Mucosa of stomach (tissue), 1 donor: ENCODE data around the gene E2F8.

Experiments
- H3K27me3 ChIP-seq: one replicate; pipeline ENCODE4 v1.7.0; 2013; ENCODE audit warnings: mild to moderate bottlenecking, low read length; ENCODE audit not compliant: control insufficient read depth, insufficient read depth
- H3K36me3 ChIP-seq: one replicate; pipeline ENCODE4 v1.7.0; 2013; ENCODE audit warnings: low read length; ENCODE audit not compliant: control insufficient read depth, insufficient read depth
- H3K4me1 ChIP-seq: one replicate; pipeline ENCODE4 v1.7.0; 2013; ENCODE audit warnings: mild to moderate bottlenecking, low read length; ENCODE audit not compliant: control insufficient read depth, insufficient read depth
- H3K4me3 ChIP-seq: one replicate; pipeline ENCODE4 v1.7.0; 2013; ENCODE audit warnings: low read length
- H3K9ac ChIP-seq: one replicate; pipeline ENCODE4 v1.7.0; 2013; ENCODE audit warnings: mild to moderate bottlenecking, low read length, moderate library complexity
- H3K9me3 ChIP-seq: one replicate; pipeline ENCODE4 v1.7.0; 2013; ENCODE audit warnings: mild to moderate bottlenecking, low read length, moderate library complexity; ENCODE audit not compliant: control insufficient read depth
- donor health status: Pancreatic carcinoma.

E2F8 gene

DNA sequence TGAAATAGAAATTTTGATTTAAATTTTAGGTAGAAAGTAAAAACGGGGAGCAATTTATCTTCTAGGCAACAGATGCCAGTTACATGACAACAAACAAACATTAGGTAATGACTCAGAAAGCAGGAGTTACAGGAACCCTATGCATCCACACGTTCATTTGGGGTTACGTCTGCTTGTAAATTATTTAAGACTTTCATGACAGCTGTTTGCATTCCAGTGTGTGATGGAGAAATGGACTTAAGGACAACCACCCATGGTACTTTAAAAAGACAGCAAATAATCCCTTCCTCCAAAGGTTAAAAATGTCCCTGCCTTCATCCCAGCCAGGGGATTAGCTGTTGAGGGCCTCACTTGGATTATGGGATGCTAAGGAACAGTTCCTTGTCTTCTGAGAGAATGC is 11.8 kb downstream of the E2F8 start:
- H3K36me3 ChIP-seq, result no peaks in the 10 kb centered on the region
- H3K9me3 ChIP-seq, result no peaks in the 10 kb centered on the region
- H3K4me3 ChIP-seq, result no peak overlapping the region

DNA sequence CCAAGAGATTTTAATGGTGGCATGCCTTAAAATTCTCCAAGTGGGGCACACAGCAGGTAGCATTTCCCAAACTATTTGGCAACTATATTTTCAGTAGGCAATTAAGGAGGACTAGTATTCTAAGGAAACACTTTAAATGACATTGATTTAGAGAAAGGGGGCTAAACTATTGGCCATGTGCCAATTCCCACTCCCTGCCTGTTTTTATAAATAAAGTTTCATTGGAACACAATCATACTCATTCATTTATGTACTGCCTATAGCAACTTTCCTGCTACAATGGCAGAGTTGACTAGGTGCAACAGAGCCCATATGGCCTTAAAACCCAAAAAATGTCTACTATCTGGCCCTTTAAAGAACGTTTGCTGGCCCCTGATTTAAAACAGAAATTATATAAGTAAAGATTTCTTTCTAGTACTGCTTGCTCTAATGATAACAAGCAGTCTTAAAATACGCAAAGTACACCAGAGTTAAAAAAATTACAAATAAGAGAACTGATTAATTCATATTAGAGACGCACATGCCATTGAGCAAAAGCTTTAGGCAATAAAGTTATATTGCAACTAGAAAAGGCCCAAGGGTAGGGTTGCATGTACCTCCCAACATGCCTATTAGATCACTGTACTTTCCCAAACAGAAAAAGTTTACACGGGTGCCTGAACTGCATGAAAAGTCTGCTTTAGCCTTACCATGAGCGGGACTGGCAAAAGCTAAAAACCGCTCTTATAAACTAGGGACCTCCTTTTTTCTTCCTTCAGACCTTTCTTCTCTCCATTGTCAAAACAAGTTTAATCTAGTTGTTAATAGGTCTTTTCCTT is 14.2 kb downstream of the E2F8 start:
- Histone ChIP-seq H3K9me3 (no peaks in the 10 kb centered on the region), H3K4me1 (peaks cover 10% of the 10 kb centered on the region), H3K4me3 (no peak overlapping the region), H3K27me3 (no peaks in the 10 kb centered on the region), H3K9ac (no peak overlapping the region), H3K36me3 (no peaks in the 10 kb centered on the region)

More for the DNA sequence above, 11.8 kb downstream of the E2F8 start:
- H3K27me3 ChIP-seq, result no peaks in the 10 kb centered on the region
- no peak overlapping the region for H3K9ac ChIP-seq
- H3K4me1 ChIP-seq, result no peaks in the 10 kb centered on the region

DNA sequence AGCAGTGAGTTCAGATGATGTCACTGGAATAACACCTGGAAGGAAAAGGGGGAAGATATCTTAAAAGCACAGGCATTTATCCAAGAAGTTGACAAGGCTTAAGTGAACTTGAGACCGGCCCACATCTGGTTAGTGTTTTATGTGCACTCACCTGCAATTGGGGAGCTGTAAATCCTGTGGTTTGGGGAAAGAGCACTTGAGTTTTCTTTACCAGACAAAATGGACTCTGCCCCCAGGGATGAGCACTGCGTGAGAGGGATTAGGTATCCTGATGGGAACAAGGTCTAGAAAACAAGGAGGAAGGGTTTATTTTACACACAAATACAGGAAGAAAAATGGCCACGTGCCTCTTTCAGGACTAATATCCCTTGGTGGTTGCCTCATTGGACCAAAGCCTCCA is 15.2 kb downstream of the E2F8 start:
- Histone ChIP-seq H3K36me3 (no peaks in the 10 kb centered on the region), H3K4me3 (no peak overlapping the region), H3K9ac (no peak overlapping the region), H3K4me1 (peaks cover 13% of the 10 kb centered on the region), H3K27me3 (no peaks in the 10 kb centered on the region), H3K9me3 (no peaks in the 10 kb centered on the region)

DNA sequence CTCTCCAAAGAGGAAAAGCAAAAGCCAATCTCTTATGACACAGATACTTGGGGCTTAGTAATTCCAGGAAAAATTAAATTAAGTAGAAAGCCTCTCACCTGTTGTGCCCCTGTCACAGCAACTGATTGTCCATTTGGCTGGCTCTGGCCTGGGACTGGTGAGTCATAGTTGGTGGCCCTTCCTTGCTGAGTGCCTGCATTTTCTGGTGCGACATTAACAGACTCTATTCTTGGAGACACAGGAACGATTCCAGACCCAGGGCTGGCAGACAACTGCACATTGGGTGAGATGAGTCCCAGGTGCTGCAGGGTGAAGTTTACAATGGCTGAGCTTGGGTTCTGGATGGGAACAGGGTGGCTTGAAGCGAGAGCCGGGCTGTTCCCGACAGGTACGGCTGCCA is 15.6 kb downstream of the E2F8 start:
- H3K9me3 ChIP-seq, result no peaks in the 10 kb centered on the region
- H3K9ac ChIP-seq, result no peak overlapping the region
- H3K36me3 ChIP-seq, result no peaks in the 10 kb centered on the region
- peaks cover 13% of the 10 kb centered on the region for H3K4me1 ChIP-seq
- no peak overlapping the region for H3K4me3 ChIP-seq
- no peaks in the 10 kb centered on the region for H3K27me3 ChIP-seq

DNA sequence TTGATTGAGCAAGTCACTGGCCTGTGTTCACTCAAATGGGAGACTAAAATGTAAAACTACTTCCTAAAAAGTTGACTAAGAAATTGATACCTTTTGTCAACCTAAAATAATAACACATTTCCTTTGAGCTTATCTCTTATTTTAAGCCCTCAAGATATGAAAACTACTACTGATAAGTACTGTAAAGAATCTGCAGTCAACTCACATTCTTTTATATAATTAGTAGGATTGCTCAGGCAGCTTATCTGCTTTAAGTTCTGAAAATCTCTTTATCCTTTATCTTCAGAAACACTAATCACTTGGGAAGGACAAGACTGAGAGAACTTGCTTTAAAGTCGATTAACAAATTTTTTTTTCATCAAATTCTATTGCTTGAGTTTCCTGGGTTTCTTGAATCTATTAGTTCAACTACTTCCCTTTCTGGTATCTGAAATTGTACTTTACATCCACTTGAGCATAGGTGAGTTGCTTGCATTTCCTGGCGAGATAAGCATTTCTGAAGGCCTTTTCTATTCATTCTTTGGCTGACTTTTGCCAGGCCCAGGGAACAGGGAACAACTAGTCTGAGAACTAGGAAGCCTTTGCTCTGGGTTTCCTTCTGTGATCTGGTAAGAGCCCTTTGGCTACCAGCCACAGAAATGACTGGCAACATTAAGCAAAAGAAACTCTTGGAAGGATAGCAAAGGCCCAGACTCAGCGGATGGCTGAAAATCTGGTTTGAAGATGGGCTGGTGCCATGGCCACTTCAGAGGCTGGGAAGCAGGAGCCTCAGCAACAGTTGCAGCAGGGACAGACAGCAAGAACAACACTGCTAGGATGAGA is 19.6 kb downstream of the E2F8 start:
- H3K9ac ChIP-seq, result no peak overlapping the region
- H3K4me3 ChIP-seq, result no peak overlapping the region
- no peaks in the 10 kb centered on the region for H3K36me3 ChIP-seq
- H3K9me3 ChIP-seq, result no peaks in the 10 kb centered on the region
- H3K4me1 ChIP-seq, result peaks cover 17% of the 10 kb centered on the region
- H3K27me3 ChIP-seq, result peaks cover 7% of the 10 kb centered on the region

DNA sequence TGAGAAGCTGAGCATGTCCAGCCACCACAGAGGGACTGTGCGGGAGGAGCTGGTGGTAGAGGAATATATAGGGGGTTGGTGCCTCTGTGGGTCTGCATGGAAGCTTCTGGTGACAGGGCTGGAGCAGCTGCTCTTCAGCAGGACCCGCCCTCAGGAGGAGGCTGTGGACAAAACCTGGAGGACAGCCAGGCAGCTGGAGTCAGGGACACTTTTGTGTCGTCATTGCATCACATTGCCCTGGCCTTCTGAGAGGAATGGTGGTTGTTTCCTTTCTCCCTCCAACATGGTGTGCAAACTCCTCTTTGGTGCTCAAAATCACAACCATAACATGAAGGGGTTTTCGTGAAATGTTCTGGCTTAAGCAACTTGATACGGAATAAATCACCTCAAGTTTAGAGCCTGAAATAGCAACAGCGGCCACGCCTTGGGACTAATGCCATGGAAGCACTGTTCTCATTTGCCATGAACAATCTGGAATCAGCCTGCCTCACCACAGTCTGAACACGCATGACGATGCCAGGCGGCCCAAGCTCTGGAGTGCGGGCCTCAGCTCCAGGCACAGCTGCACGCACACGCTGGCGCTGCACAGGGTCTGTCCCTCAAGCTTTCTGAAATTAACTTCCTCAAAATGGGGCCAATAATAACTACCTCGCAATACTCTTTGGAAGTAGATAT is 21.8 kb downstream of the E2F8 start:
- Histone ChIP-seq H3K27me3 (peaks cover 7% of the 10 kb centered on the region), H3K4me1 (peaks cover 17% of the 10 kb centered on the region), H3K9me3 (no peaks in the 10 kb centered on the region), H3K36me3 (no peaks in the 10 kb centered on the region), H3K4me3 (no peak overlapping the region), H3K9ac (no peak overlapping the region)

DNA sequence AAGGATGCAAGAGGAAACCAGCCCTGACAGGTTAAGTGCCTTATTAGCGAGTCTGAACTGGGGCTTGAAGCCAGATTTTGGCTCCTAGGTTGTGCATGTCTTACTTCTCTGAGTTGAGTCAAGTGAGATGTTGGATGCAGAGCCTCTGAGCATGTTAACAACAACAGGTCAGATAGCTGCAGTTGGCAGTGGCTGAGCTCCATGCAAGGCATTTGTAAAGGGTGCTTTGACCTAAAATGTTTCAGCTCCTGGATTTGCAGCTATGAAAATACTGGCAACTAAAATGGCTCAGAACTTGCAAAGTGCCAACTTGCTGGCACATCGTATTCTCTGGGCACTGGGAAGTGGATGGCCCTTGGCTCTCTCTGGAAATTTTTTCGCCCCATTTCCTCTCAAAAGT is 22.5 kb downstream of the E2F8 start:
- Histone ChIP-seq H3K9ac (no peak overlapping the region), H3K4me1 (peaks cover 17% of the 10 kb centered on the region), H3K36me3 (no peaks in the 10 kb centered on the region), H3K27me3 (peaks cover 7% of the 10 kb centered on the region), H3K4me3 (no peak overlapping the region), H3K9me3 (no peaks in the 10 kb centered on the region)

DNA sequence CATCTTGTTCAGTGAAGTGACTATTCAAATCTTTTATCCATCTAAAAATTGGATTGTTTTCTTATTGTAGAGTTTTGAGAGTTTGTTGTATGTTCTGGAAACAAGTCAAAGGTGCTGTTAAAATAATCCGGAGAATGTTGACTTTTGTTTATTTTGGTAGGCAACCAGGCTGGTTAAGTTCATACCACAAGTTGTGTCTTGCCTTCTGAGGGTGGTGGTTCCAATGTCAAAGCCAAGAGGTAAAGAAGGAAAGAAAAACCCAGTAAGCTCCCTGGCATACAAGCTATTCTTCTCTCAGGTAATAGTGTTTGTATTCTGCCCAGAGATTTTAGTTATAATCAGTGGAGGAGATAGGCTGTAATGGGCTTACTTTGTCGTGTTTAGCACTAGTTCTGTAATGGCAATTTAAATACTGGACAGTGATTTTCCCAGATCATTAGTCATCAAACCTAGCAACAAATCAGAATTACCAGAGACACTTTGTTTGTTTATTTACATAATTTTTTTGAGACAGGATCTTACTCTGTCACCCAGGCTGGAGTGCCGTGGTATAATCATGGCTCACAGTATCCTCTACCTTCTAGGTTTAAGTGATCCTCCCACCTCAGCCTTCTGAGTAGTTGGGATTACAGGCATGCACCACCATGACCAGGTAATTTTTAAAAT is 23.9 kb downstream of the E2F8 start:
- Histone ChIP-seq H3K4me3 (no peak overlapping the region), H3K27me3 (peaks cover 7% of the 10 kb centered on the region), H3K9ac (no peak overlapping the region), H3K4me1 (peaks cover 10% of the 10 kb centered on the region), H3K9me3 (no peaks in the 10 kb centered on the region), H3K36me3 (no peaks in the 10 kb centered on the region)

DNA sequence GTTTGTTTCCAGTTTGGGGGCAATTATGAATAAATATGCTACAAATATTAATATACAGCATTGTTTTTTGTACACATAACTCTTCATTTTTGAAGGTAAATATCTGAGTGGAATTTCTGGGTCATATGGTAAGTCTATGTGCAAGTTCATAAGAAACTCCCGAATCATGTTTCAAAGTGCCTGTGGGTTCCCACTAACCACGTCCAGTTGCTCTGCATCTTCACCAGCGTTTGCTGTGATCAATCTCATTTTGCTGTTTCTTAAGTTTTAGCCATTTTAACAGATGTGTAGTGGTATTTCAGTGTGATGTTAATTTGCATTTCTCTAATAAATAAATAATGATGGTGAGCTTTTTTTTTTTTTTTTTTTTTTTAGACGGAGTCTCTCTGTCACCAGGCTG is 24.7 kb downstream of the E2F8 start:
- peaks cover 4% of the 10 kb centered on the region for H3K4me1 ChIP-seq
- H3K9me3 ChIP-seq, result no peaks in the 10 kb centered on the region
- no peak overlapping the region for H3K4me3 ChIP-seq
- no peaks in the 10 kb centered on the region for H3K36me3 ChIP-seq
- H3K9ac ChIP-seq, result no peak overlapping the region
- H3K27me3 ChIP-seq, result peaks cover 7% of the 10 kb centered on the region

DNA sequence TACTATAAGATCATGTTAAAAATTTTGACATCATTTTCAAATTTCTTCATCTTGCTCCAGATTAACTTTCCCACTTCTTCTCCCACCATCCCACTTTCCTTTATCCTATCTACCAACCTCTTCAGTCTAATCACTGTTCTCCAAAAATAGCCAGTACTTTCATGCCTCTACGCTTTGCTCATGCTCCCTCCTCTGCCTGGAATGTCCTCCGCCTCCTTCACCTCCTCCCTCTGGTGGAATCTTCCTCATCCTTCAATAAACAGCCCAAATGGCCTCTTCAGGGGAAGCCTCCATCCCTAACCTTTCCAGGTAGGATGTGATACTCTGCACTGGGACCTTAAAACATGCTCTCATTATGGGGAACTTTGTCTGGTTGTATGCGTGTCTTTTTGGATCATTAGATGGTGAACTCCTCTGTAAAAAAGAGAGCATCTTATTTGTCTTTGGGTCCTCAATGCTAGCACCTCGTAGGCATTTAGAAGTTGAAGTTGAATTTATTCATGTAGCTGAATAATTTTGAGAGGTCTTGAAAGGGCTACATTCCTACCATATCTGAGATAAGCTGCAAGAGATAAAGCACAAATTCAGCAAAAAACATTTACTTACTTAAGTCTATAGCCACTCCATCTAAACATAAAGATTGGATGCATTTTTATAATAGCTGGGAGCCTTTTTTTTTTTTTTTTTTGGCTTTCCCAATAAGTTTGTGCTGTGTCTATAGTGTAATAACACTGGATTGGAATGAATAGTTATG is 31.0 kb downstream of the E2F8 start:
- H3K9me3 ChIP-seq, result no peaks in the 10 kb centered on the region
- H3K4me3 ChIP-seq, result no peak overlapping the region
- no peaks in the 10 kb centered on the region for H3K4me1 ChIP-seq
- H3K36me3 ChIP-seq, result no peaks in the 10 kb centered on the region
- H3K9ac ChIP-seq, result no peak overlapping the region
- no peaks in the 10 kb centered on the region for H3K27me3 ChIP-seq

DNA sequence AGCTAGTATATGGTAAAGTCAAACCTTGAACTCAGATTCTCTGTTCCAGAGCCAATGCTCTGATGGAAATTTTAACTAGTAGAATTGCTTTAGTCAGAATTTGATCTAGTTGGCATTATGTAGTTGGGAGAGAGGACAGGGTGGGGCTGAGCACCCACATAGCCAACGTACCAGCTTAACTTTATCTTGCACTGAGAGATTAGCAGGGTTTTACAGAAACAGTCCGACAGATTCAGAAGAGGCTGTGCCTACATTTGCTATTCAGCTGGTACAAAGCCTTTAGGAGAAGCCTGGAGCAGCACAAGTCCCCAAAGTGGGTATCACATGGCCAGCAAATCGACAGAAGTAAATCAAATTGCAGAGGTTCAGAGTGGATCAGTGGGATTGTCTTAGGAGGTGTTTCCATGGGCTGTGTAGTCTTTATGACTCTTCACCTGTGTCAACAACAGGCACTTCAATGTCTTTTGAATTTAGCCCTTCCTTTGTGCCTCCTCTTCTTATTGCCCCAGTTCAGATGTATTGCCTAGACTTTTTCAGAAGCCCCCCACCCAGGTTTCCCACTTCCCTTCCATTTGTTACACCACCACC is 31.7 kb downstream of the E2F8 start:
- no peaks in the 10 kb centered on the region for H3K4me1 ChIP-seq
- no peaks in the 10 kb centered on the region for H3K36me3 ChIP-seq
- no peaks in the 10 kb centered on the region for H3K27me3 ChIP-seq
- no peak overlapping the region for H3K4me3 ChIP-seq
- no peaks in the 10 kb centered on the region for H3K9me3 ChIP-seq
- no peak overlapping the region for H3K9ac ChIP-seq
